HG02885 (cell line): Measurements from ENCODE around the gene CYP27C1.
"Not testable (repeated sequence)": the region's sequence is repeated elsewhere in the genome, so short reads cannot be mapped to it uniquely, and the experiment has no call there.

Experiments
- ATAC-seq: cut with Tn5 transposase; IDR thresholded peaks from one replicate; pipeline ENCODE4 v1.9.1; 2021; ENCODE audit warnings: mild to moderate bottlenecking; ENCODE audit not compliant: unreplicated experiment, poor library complexity

The CYP27C1 gene

DNA sequence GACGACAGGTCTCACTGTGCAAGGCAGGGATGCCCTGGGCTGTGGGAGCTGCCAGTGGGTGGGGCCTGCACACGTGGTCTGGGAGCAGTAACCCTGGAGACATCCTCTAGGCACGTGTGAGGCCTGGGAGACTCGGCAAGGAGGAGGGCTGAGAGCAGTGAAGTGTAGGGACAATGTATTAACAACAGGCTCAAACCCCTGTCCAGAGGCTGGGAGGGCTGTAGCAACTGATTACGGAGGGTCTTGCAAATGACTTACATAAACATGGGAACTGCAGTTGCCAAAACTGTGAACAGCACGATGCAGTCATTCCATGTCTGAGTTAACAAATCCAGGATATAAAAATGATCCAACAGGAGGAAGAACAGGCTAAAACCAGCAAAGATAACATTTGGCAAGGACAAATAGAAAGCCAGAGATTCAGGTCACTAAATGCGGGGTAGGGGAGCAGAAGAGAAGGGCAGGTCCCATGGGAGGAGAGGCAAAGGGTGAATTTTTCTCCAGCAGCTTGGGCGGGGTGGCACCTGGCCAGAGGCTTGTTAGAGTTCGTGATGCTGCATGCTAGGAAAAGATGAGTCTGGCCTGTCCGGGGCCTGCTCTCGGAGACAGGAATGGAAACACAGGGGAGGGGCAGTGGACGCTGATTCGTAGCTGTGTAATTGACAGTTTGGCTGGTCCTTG, 44.9 kb downstream of the CYP27C1 start:
- no peak for ATAC-seq

DNA sequence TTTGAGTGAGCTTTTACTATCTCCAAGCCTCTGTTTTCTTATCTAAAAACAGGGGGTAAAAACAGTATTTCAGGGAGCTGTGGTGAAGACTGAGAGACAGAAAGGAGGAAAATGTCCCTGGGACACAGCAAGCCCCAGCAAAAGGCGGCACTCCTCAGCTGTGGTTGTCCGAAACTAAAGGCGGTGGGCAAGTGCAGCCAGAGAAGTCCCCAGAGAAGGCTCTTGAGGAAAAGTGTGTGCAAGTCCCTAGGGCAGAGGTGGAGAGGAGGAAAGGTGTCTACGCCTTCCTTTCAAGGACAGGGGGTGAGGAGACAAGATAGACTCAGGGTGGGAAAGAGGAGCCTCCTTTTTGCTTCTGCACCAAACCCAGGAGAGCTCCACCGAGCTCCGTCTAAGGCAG, 45.5 kb downstream of the CYP27C1 start:
- ATAC-seq: no peak

DNA sequence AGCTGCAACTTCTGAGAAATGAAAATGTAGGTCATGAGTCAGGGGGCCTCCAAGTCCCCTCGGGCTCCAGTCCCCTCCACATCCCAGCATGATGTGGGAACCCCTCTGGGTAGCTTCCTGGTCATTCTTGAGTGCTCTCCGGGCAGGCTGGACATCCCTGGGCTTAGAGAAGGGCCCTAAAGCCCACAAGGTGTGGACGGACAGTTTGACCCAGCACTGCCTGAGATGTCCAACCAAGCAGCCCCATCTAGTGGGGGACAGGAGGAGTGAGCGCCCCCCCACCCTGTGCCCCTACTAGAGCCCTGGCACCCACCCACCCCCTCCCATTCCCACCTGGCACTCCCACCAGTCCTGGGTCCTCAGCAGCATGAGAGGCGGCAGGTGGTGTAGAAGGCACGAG, 46.0 kb downstream of the CYP27C1 start:
- no peak for ATAC-seq

DNA sequence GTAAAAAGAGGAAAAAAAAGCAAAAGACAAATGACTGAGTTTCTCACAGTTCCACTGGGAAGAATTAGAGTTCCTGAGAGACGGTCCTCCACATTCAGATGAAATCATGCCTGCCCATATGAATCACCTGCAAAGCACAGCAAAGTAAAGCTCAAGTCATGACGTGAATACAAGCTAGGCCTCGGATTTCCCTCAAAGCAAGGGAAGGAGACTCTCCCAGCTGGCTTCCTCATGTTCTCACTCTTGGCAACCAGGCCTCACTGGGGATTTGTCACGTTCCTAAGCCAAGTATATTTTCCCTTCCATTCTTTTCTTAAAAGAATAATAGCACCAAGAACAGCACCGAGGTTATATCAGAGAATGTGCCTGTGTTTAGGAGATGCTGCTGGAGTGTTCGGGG, 47.0 kb downstream of the CYP27C1 start:
- no peak for ATAC-seq

DNA sequence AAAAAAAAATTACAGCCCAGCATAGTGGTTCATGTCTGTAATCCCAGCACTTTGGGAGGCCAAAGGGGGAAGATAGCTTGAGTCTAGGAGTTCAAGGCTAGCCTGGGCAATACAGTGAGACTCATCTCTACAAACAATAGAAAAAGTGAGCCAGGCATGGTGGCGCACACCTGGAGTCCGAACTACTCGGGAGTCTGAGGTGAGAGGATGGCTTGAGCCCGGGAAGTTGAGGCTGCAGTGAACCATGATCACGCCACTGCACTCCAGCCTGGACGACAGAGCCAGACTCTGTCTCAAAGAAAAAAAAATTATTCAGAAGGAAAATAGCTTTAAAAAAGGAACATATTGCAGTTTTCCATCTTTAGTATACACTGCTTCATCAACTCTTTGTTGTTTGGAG, 47.8 kb downstream of the CYP27C1 start:
- ATAC-seq: no peak

DNA sequence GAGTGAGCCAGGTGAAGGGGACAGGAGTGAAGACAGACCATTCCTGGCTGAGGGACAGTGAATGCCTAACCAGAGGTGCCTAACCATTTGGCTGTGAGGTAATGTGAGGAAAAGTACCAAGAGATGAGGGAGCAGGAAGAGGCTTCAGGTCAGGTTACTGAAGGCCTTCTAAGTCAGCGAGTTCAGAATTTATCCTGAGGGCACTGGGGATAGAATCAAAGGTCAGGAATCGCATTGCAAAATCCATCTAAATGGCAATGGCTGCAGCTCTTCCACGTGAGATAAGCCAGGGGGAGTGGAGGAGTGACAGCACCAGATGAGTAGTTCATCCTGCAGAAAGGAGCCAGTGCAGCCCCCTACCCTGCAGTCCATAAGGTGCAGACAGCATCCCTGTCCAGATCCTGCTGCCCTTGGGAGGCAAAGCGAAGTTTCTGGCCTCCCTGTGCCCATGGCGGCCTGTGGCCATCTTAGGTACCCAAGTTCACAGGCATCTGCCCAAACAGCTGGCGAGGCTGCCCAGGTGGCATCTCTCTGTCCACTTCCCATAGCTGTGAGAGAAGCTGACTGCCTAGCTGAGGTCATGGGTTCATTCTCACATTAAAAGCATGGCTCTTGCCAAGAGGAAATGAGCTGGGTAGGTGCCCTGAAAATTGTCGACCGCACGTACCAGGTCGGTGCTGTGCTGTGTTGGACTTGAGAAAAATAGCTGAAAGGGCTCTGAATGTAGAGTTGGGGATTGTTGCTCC, 49.5 kb downstream of the CYP27C1 start:
- ATAC-seq: no peak

DNA sequence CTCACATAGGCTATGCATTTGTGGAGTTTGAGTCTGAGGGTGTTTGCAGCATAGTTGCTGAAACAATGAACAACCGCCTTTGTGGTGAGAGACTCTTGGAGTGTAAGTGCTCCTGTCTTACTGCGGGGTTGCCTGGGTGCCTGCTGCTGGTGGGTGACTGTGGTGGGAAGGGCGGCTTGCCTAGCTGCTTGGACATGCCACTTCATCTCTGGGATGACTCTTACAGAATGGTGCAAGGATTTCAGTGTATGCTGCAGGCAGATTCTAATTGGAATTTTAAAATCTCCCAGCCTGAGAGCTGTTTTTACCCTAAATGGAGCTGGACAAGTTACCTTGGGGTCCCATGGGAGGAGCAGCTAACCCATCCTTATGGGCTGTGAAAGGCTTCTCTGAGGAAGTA, 50.1 kb downstream of the CYP27C1 start:
- no peak for ATAC-seq

DNA sequence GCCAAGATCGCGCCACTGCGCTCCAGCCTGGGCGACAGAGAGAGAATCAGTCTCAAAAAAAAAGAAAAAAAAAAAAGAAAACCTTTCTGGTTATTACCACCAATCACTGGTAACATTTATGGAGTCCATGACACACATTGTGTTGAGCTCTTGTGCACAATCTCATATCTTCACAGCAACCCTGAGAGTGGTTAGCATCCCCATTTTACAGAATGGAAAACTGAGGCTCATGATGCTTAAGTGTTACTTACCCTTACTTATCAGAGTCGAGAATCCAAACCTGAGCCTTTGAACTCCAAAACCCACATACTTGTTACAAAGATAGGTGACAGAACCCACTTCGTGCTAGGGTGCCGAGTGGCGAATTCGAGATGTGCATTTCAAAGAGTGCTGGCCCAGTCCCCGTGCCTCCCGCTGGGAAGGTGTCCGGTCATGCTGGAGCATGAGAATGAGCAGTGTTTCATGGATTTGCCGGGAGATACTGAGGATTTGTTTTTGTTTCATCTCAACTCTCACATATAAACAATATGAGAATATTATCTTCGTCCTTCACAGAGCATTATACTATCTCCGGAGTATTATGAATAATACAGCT, 50.9 kb downstream of the CYP27C1 start:
- no peak for ATAC-seq

DNA sequence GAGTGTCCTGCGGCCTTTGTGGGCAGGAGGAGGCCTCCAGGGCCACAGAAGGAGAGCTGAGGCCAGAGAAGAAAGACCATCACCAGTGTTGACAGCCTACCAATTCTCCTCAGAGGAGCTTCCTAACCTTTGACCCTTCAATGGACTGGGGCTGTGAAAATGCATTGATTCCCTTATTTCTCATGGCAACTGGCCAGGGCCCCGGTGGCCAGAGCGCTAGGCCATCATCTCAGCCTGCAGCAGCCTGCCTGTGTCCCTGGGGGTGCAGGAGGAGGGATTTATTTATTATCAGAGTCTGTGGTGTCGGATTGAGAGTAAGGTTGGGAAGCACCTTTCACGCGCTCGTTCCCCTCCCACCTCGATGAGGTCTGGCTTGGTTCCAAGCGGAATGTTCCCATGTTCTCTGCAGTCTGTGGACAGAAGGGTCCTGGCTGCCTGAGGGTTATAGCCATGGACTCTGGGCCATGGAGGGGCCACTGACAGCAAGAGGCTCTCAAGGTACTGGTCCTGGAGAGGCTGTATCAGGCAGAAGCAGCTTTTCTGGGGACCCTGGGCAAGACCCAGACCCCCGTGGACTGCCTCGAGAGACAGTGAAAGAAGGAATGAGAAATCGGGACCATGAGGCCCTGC, 53.8 kb downstream of the CYP27C1 start:
- ATAC-seq: no peak

DNA sequence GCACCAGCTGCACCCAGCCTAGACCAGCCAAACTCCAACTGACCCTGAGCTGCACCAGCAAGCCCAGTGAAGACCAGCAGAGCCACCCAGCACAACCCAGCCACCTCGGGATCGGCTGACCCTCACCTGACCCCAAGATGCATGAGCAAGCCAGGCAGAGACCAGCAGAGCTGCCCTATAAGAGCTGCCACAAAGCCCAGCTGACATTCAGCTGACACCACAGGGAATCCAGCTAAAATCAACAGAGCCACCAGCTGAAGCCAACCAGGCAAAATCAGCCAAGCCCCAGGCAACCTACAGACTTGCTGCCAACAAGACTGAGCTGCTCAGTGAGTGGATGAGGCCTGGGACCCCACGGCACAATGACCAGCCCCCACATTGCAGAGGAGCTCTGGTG, 54.6 kb downstream of the CYP27C1 start:
- ATAC-seq: no peak

DNA sequence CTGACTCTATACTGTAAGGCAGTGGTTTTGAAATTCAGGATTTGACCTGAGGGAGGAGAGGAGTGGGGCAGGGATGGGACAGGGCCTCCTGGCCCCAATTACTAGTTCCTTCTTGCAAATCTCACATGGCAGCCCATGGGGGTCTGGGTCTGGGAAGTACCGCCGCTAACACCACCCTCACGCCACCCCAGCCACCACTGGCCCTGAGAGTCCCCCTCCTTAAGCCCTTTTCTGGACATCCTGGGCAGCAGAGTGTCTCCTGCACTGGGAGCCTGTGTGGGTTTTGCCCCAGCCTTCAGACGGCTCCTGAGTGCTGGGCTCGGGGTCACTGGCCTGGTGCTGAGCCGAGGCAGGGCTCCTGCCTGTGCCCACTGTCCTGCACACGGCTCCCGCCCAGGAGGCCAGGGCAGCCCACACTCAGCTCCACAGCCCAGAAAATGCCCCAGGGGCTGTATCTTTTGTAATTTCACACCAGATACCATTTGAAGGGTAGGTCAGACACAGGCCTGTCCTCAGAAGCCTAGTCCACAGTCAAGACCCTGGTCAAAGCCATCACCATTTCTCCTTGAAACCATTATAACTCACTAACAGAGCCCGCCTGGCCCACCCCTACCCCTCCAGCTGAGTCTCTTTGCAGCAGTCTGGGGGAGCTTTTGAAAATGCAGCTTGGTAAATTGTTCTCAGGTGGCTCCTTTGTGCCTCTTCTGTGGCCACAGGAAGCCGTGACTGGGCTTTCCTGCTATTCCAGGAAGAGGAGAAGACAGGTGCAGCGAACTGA, 55.1 kb downstream of the CYP27C1 start:
- ATAC-seq: no peak

DNA sequence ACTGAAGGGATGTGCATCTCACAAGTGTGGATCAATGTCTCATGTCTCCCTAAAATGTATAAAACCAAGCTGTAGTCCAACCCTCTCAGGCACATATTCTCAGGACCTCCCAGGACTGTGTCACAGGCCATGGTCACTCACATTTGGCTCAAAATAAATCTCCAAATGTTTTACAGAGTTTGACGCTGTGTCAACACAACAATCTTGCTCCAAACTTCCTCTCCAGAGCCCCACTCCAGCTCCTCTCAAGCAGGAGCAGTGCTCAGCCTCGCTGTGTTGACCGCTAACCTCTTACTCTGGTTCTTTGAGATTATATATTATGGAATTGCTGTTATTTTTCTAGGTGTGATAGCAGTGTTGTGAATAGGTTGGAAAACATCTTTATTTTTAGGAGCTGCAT, 56.2 kb downstream of the CYP27C1 start:
- no peak for ATAC-seq

DNA sequence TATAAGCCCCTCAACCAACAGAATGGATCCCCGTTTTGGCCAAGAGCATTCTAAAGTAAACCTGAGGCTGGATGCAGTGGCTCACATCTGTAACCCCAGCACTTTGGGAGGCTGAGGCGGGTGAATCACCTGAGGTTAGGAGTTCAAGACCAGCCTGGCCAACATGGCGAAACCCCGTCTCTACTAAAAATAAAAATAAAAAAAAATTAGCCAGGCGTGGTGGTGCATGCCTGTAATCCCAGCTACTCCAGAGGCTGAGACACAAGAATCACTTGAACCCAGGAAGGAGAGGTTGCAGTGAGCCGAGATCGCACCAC, 57.1 kb downstream of the CYP27C1 start:
- not testable (repeated sequence) for ATAC-seq

DNA sequence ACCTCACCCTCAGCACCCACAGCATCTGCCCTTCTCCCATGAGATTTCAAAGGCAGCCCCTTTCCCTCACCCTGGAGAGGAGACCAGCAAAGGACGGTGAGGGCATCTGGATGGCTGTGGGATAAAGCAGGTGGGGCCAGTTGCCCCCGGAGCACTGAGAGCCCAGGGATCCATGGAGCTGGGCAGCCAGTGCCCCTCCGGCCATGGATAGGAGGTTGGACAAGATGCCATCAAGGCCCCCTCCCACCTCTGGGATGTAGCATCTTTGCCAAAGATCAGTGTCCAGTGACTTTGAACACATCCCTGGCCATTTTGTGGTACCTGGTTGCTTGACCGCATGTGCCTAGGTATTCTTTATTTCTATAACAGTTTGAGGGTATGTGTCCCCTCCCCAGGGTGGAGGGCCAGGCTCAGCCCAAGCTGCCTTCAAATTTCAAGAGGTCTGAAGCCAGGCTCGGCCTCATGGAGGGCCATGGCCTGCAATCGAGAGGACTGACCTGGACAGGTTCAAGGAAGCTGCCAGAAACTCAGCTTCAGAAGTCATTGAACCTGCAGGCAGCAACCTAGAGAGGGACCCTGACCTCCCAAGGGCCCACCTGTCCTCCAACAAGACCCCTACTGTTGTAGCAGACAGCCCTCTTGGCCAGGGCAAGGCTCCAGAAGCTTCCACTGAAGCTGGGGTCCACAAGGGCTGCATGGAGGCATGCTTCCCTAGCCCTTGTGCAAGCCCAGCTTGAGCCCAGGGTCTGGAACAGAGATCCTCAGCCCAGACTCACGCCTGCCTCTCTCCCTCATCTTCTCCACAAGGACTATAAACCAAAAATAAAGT, 57.6 kb downstream of the CYP27C1 start:
- ATAC-seq: no peak

DNA sequence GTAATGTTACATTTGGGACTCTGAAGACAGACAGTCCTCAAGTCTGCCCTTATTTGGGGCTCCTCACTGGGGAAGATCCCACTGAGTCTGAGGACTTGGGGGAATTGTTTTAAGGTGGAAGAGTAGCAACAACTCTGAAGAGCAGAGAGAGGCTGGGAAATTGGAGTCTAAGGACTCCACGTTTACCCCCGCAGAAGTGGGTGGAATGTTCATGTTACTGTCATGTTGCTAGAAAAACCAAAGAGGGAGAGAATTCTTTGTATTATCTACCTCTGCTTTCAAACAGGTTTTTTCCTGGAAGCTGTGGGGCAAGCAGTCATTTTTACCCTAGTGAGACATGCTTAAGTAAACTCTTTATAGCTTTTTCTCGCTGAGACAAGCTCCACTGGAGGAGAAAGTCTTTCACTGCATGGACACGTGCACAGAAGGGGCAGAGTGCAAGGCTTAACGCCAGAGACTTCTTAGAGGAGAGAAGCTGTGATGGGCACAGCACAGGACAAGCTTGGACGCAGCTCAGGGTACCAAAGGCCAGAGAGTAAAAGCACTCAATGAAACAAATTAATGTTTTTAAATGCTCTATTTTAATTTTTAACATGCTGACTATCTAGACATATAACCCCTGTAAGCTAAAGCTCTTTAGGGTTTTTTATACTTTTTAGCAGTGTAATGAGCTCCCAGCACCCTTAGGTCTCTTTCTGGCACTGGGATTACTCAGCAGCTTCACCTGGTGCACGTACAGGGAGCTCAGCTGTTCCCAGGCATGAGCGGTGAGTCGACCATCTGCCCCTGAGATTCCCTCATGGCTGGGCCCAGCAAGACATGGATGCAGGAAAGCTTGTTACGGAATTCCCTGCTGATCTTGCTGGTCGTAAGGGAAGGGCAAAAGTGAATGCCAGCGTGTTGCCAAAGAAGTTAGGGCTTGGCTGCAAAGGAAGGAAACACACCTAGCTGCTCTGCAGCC, 58.6 kb downstream of the CYP27C1 start:
- no peak for ATAC-seq

DNA sequence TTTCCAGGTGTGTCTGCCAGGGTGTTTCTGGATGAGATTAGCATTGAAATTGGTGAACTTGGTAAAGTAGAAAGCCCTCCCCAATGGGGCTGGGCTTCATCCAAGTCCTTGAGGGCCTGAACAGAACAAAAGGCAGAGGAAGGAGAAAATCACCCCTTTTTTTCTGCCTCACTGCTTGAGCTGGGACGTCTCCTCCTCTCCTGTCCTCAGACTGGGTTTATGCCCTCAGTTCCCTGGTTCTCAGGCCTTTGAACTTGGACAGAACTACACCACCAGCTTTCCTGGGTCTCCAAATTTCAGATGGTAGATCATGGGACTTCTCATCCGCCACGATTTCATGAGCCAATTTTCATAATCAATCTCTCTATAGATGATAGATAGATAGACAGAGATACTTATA, 59.4 kb downstream of the CYP27C1 start:
- no peak for ATAC-seq

DNA sequence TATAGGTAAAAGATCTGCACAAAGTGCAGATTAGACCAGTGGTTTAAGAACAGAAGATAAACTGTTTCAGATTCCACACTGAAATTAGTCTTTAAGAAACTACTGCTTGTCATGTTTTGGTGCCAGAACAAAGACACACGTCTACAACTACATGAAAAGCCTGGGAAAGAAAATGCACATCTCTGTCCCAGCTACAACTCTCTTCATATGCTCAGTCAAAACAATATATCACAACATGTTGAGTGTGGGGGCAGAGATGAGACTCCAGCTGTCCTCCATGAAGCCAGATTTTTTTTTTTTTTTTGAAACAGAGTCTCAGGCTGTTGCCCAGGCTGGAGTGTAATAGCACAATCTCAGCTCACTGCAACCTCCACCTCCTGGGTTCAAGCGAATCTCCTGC, 60.6 kb downstream of the CYP27C1 start:
- no peak for ATAC-seq

DNA sequence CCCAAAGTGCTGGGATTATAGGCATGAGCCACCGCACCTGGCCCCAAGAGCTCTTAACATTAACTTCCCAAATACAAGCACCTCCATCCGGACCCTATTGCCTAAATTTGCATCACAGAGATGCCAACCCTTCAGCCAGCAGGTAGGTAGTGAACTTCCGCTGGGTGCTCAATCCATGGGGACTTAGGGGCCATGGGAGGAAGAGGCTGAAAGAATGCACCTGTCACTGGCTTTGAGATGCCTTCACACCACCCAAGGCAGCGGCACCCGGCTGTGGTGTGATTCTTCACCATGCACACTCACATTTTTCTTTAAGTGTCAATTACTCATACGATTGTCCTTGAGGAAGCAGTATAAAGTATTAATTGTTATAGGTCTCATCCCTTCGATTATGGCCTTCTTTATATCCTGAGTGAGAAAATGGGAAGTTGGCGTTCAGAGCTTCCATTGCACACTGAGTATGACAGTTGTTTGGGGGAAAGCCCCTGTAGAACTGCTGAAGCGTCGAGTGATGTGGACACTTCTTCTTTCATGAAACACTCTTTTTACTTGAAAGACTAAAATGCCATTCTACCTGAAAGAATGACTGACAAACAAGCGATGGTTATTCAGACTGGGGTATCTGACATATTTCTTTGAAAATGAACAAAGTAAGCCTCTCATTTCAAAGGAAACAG, 61.3 kb downstream of the CYP27C1 start:
- ATAC-seq: peak; percentile 73
